GM12892 (cell line): ENCODE results near the gene DRC7.
"Not testable (repeated sequence)": the region's sequence is repeated elsewhere in the genome, so short reads cannot be mapped to it uniquely, and the experiment has no call there.

ENCODE experiments used
- DNase-seq: peaks from one replicate; pipeline ENCODE4 v3.0.0; 2011; ENCODE audit not compliant: insufficient read length
- FAIRE-seq: peaks from 2 replicates; lab custom pipeline; 2011; peaks lifted over from hg19 to GRCh38; lab: Jason Lieb, UNC
- POLR2A ChIP-seq: IDR thresholded peaks from 2 replicates; pipeline ENCODE4 v1.6.1; 2011; ENCODE audit warnings: low read depth, low read length, control low read depth
- POLR2AphosphoS5 ChIP-seq: IDR thresholded peaks from 2 replicates; pipeline ENCODE4 v1.6.1; 2011; ENCODE audit warnings: low read depth, low read length, control low read depth
- TAF1 ChIP-seq: IDR thresholded peaks from 2 replicates; pipeline ENCODE4 v1.6.1; 2011; ENCODE audit warnings: low read depth, mild to moderate bottlenecking, control low read depth, low read length, borderline replicate concordance

Gene DRC7

GRCh38 chr16:57736419-57737351 is 42.1 kb downstream of the DRC7 start:
- FAIRE-seq: peak; percentile 70
- DNase-seq: no peak
- no peak for TF ChIP-seq POLR2AphosphoS5
- TF ChIP-seq POLR2A: no peak
- TF ChIP-seq TAF1: no peak

GRCh38 chr16:57738844-57739243 is 44.2 kb downstream of the DRC7 start:
- TF ChIP-seq POLR2AphosphoS5: no peak
- TF ChIP-seq POLR2A: no peak
- TF ChIP-seq TAF1: no peak
- DNase-seq (no peak), FAIRE-seq (no peak)

- no peak for FAIRE-seq
Observed at GRCh38 chr16:57739756-57740422, 45.3 kb downstream of the DRC7 start.

DNA sequence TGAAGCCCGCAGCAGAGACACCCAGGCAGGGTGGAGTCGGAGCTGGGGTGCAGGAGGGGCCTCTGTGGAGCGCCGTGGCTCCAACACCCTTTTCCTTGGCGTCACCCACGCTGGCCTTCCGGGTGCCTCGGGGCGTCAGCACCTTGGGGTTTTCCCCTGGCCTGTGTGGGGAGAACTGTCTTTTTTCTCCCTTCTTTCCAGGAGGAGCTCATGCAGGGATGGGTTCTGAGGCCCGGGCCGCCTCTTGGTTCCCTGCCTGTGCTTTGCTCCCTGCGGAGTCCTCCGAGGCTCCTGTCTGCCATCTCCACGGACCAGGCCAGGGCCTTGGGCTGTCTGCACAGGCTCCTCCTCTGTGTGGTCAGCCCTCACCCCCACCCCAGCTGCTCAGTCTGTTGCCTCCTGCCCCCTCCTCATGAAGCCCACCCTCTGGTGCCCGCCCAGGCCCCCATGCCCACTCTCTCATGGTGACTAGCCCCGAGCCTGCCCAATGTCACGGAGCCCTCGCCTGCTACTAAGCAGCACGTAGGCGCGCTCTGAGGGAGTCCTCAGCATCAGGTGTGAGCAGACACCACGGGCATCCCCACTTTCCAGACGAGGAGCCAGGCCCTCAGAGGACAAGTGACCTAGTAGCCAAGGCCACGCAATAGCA is 45.9 kb downstream of the DRC7 start:
- no peak for FAIRE-seq

More at GRCh38 chr16:57739756-57740422, 45.3 kb downstream of the DRC7 start:
- TF ChIP-seq POLR2AphosphoS5 (no peak), POLR2A (no peak), TAF1 (no peak)
- DNase-seq: no peak

GRCh38 chr16:57741660-57742191 is 47.1 kb downstream of the DRC7 start:
- TF ChIP-seq POLR2AphosphoS5 (no peak), TAF1 (no peak), POLR2A (no peak)
- FAIRE-seq (no peak), DNase-seq (no peak)

More for the DNA sequence above, 45.9 kb downstream of the DRC7 start:
- no peak for TF ChIP-seq POLR2AphosphoS5
- TF ChIP-seq TAF1: no peak
- no peak for TF ChIP-seq POLR2A
- DNase-seq: no peak

DNA sequence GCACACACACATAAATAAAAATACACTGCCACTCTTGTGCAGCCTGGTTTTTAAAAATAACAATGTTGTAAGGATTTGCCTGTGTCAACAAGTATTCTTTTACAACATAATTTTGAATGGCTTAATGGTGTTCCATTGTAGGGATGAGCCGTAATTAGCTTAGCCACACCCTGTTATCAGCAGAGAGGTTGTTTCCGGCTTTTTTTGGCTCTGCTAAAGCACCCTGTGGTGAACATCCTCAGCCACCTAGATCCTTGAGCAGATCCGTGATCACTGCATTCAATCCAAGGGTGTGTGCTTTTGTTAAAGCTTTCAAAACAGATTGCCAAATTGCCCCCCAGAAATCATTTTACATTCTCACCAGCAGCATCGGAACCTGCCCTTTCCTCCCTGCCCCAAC is 47.9 kb downstream of the DRC7 start:
- no peak for TF ChIP-seq TAF1
- no peak for TF ChIP-seq POLR2A
- no peak for TF ChIP-seq POLR2AphosphoS5
- FAIRE-seq (no peak), DNase-seq (no peak)

DNA sequence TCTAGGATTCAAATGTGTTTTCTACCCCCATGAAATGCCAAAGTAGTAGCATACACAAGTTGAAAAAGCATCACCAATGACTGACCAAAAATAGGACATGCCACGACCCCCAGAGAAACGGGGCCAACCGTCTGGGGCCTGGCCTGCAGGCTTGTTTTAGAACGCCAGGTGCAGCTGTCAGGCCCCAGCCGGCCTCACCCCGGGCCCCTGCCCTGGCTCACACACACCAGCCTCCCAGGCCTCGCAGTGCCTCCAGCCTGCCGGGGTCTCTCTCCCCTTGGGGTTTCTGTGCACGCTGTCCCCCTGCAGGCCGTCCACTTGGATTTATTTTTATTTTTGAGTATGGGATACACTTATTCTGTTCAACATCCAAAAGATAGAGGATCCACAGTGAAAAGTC is 48.9 kb downstream of the DRC7 start:
- DNase-seq: no peak
- FAIRE-seq: no peak

DNA sequence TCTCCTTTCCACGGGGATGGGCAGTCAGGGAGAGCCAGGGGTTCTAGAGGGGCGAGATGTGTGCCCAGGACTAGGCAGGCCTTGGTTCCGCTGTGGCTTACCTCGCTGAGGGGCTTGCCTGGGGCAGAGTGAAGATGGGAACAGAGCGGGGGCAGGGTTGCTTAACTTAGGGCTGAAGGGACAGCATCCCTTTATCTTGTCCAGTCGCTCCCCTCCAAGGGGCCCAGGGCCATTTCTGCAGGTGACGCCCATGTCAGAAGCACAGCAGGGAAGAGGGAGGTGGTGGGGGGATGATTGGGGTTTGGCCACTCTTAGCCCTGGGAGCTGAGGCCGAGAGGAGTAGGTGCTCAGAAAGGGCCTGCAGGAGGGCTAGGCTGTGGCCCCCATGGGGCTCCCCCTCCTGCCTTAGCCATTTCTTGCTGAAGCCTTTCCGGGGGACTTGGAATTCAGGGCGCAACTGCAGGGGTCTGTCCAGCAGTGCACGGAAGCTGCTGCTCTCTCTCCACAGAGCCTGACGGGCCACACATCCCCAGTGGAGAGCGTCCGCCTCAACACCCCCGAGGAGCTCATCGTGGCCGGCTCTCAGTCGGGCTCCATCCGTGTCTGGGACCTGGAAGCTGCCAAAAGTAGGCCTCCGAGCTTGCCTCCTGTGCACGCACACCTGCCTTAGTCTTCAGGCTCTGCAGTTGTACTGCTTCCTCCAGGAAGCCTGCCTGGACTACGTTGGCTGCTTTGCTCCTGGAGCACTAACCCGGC is 49.5 kb downstream of the DRC7 start:
- DNase-seq: no peak
- FAIRE-seq: no peak
- TF ChIP-seq TAF1: no peak
- no peak for TF ChIP-seq POLR2A
- TF ChIP-seq POLR2AphosphoS5: no peak

More for the DNA sequence above, 48.9 kb downstream of the DRC7 start:
- TF ChIP-seq POLR2A: no peak
- no peak for TF ChIP-seq POLR2AphosphoS5
- TF ChIP-seq TAF1: no peak

GRCh38 chr16:57744642-57744903 is 50.0 kb downstream of the DRC7 start:
- DNase-seq: no peak
- FAIRE-seq: no peak
- no peak for TF ChIP-seq POLR2AphosphoS5
- TF ChIP-seq POLR2A: no peak
- no peak for TF ChIP-seq TAF1

GRCh38 chr16:57745768-57746167 is 51.2 kb downstream of the DRC7 start:
- TF ChIP-seq TAF1 (no peak), POLR2AphosphoS5 (no peak), POLR2A (no peak)
- DNase-seq (no peak), FAIRE-seq (no peak)

- FAIRE-seq, DNase-seq: not testable (repeated sequence)
Observed at GRCh38 chr16:57746316-57746715, 51.7 kb downstream of the DRC7 start.
